HCT116 (cell line): Measurements from ENCODE around the gene SYT7. TPM values are rescaled to one million over a fixed set of nuclear protein-coding genes. Genes with fewer than 3 reads are reported as not detected.
A peak's percentile ranks its signal among the peaks of the same experiment; 100 is the strongest.

Source experiments
- ATAC-seq: fragments of 200-7000 bp; cut with Tn5 transposase; 2 replicates; pipeline ENCODE4 v1.9.1; 2020; ENCODE audit warnings: mild to moderate bottlenecking, moderate library complexity
- BruUV-seq: library from RNA; stranded (reverse); fragments of 400-500 nt; replicated peaks from 2 replicates; lab custom pipeline; 2021; lab: Mats Ljungman, UMichigan
- CTCF ChIA-PET: fragments of 300-600 bp; sonication (Branson Sonifier 250); formaldehyde crosslinking; loops from one replicate; lab custom pipeline; 2021; ENCODE audit warnings: antibody characterized with exemption; lab: Charles Lee
- POLR2A ChIA-PET: fragments of 300-600, 350-600 bp; sonication (Branson Sonifier 250); formaldehyde crosslinking; loops from one replicate; lab custom pipeline; 2021; ENCODE audit warnings: antibody characterized with exemption; lab: Charles Lee
- RAD21 ChIA-PET, 2 experiments: fragments of 300-600 bp; sonication (Branson Sonifier 250); formaldehyde crosslinking; loops; one replicate each; lab custom pipeline; 2023; ENCODE audit warnings: low total read pairs in 2 of 2; ENCODE audit not compliant: uncharacterized antibody in 2 of 2, unreplicated experiment in 2 of 2, low non-redundant PET in 1 of 2; lab: Charles Lee
- DNase-seq: peaks from one replicate; pipeline ENCODE4 v3.0.0-alpha.2; 2010; ENCODE audit warnings: low read depth, low spot score
- H2AFZ ChIP-seq: fragments of 200-600 bp; shearing (Covaris generic), sonication (generic); 2 replicates; pipeline ENCODE4 v1.6.1; 2017; ENCODE audit warnings: low read depth, mixed run types, mixed read lengths, antibody characterized with exemption, low read length; ENCODE audit not compliant: poor library complexity, severe bottlenecking
- H3K27ac ChIP-seq: 2 replicates; pipeline ENCODE4 v1.5.1; 2012; ENCODE audit warnings: low read depth, low read length
- H3K27me3 ChIP-seq: fragments of 200-600 bp; sonication (generic); 2 replicates; pipeline ENCODE4 v1.6.1; 2016; ENCODE audit warnings: mixed run types, low read length, mixed read lengths; ENCODE audit not compliant: insufficient read depth
- H3K36me3 ChIP-seq, 2 experiments: fragments of 200-500 bp in 1 of 2; fragments of 200-600 bp in 1 of 2; sonication (Bioruptor generic) in 1 of 2; sonication (generic) in 1 of 2; 2 replicates each; pipeline versions ENCODE4 v1.5.1 to v1.6.1; 2014 to 2016; ENCODE audit warnings: low read length in 2 of 2, inconsistent platforms in 1 of 2, mixed read lengths in 1 of 2, mixed run types in 1 of 2; ENCODE audit not compliant: insufficient read depth in 2 of 2, control insufficient read depth in 1 of 2
- H3K4me1 ChIP-seq, 2 experiments: fragments of 200-600 bp in 1 of 2; sonication (generic) in 1 of 2; 2 replicates each; pipeline versions ENCODE4 v1.5.1 to v1.6.1; 2012 to 2017; ENCODE audit warnings: low read length in 2 of 2, inconsistent platforms in 1 of 2, mild to moderate bottlenecking in 1 of 2, mixed read lengths in 1 of 2, mixed run types in 1 of 2, moderate library complexity in 1 of 2; ENCODE audit not compliant: insufficient read depth in 2 of 2, control insufficient read depth in 1 of 2
- H3K4me2 ChIP-seq: fragments of 200-600 bp; sonication (generic); 2 replicates; pipeline ENCODE4 v1.6.1; 2017; ENCODE audit warnings: mixed run types, low read length, mixed read lengths
- H3K4me3 ChIP-seq, 2 experiments: fragments of 200-600 bp in 1 of 2; sonication (generic) in 1 of 2; replicated peaks in 1 of 2; 2 replicates each; pipeline ENCODE4 v1.5.1; 2011 to 2016; ENCODE audit warnings: low read length in 2 of 2, control low read depth in 1 of 2, low read depth in 1 of 2, mild to moderate bottlenecking in 1 of 2, mixed read lengths in 1 of 2, mixed run types in 1 of 2
- H3K79me2 ChIP-seq: fragments of 200-600 bp; sonication (generic); 2 replicates; pipeline ENCODE4 v1.6.1; 2017; ENCODE audit warnings: mild to moderate bottlenecking, mixed run types, low read length, moderate library complexity, mixed read lengths; ENCODE audit not compliant: insufficient read depth
- H3K9ac ChIP-seq: fragments of 200-600 bp; sonication (generic); 2 replicates; pipeline ENCODE4 v1.6.1; 2016; ENCODE audit warnings: low read length, mixed read lengths
- H3K9me2 ChIP-seq: fragments of 200-600 bp; sonication (generic), shearing (Covaris generic); 2 replicates; pipeline ENCODE4 v1.6.1; 2017; ENCODE audit warnings: mixed run types, mild to moderate bottlenecking, moderate library complexity; ENCODE audit not compliant: insufficient read depth
- H3K9me3 ChIP-seq, 2 experiments: fragments of 200-500 bp in 1 of 2; fragments of 200-600 bp in 1 of 2; sonication (Bioruptor generic) in 1 of 2; sonication (generic) in 1 of 2; 2 replicates each; pipeline ENCODE4 v1.6.1; 2014 to 2017; ENCODE audit warnings: low read length in 2 of 2, mixed read lengths in 2 of 2, inconsistent platforms in 1 of 2, low read depth in 1 of 2, mild to moderate bottlenecking in 1 of 2, mixed run types in 1 of 2, moderate library complexity in 1 of 2; ENCODE audit not compliant: control insufficient read depth in 1 of 2, insufficient read depth in 1 of 2
- H4K20me1 ChIP-seq: fragments of 200-600 bp; sonication (generic), shearing (Covaris generic); 2 replicates; pipeline ENCODE4 v1.6.1; 2017; ENCODE audit warnings: mixed run types, mild to moderate bottlenecking, moderate library complexity; ENCODE audit not compliant: insufficient read depth
- ELF1 ChIP-seq: IDR thresholded peaks from 2 replicates; pipeline ENCODE4 v1.6.1; 2012; ENCODE audit warnings: low read depth, borderline replicate concordance
- EZH2phosphoT487 ChIP-seq: fragments of 200-600 bp; IDR thresholded peaks from 2 replicates; pipeline ENCODE4 v1.6.1; 2018; ENCODE audit warnings: antibody characterized with exemption, borderline replicate concordance
- FOSL1 ChIP-seq: IDR thresholded peaks from 2 replicates; pipeline ENCODE4 v1.6.1; 2012; ENCODE audit warnings: low read depth
- JUND ChIP-seq: IDR thresholded peaks from 2 replicates; pipeline ENCODE4 v1.6.1; 2012
- POLR2A ChIP-seq: IDR thresholded peaks from 2 replicates; pipeline ENCODE4 v1.7.0; 2011; ENCODE audit warnings: borderline replicate concordance; ENCODE audit not compliant: insufficient read depth, insufficient read length; ENCODE audit errors: extremely low read depth
- POLR2AphosphoS5 ChIP-seq: IDR thresholded peaks from 2 replicates; pipeline ENCODE4 v1.6.1; 2011; ENCODE audit warnings: mild to moderate bottlenecking, low read depth, low read length, moderate library complexity
- RAD21 ChIP-seq: IDR thresholded peaks from 2 replicates; pipeline ENCODE4 v1.6.1; 2012; ENCODE audit warnings: low read depth, mild to moderate bottlenecking
- SIN3A ChIP-seq: IDR thresholded peaks from 2 replicates; pipeline ENCODE4 v1.6.1; 2012; ENCODE audit warnings: low read depth
- SP1 ChIP-seq: IDR thresholded peaks from 2 replicates; pipeline ENCODE4 v1.6.1; 2012; ENCODE audit warnings: low read depth
- ZFX ChIP-seq: fragments of 450-650 bp; IDR thresholded peaks from 2 replicates; pipeline ENCODE4 v1.6.1; 2017
- intact Hi-C: fragments of 100-400 bp; cut with micrococcal nuclease; formaldehyde crosslinking; loops from 2 replicates; pipeline ENCODE4 v1.10.0; 2022
- total RNA-seq: library from RNA; stranded (reverse); gene quantifications from one replicate; pipeline ENCODE4 v1.2.1, GENCODE V29; 2021; ENCODE audit not compliant: unreplicated experiment
- TF ChIP-seq, protein P1 (sequence below): IDR thresholded peaks from 2 replicates; pipeline ENCODE4 v1.6.1; 2012; ENCODE audit warnings: low read depth
- TF ChIP-seq, protein P2 (sequence below), 3 experiments: fragments of 200-600 bp in 1 of 3; sonication (generic) in 1 of 3; IDR thresholded peaks in 2 of 3; conservative IDR thresholded peaks in 1 of 3; 2 replicates each; pipeline ENCODE4 v1.5.1; 2012 to 2017; ENCODE audit warnings: low read depth in 2 of 3, low read length in 2 of 3, antibody characterized with exemption in 1 of 3, borderline replicate concordance in 1 of 3, control low read depth in 1 of 3, mild to moderate bottlenecking in 1 of 3, mixed read lengths in 1 of 3, mixed run types in 1 of 3, moderate library complexity in 1 of 3; ENCODE audit not compliant: insufficient read depth in 1 of 3

Gene SYT7
- total RNA-seq, 1 experiment from 2014 or later = 27.4 TPM

DNA sequence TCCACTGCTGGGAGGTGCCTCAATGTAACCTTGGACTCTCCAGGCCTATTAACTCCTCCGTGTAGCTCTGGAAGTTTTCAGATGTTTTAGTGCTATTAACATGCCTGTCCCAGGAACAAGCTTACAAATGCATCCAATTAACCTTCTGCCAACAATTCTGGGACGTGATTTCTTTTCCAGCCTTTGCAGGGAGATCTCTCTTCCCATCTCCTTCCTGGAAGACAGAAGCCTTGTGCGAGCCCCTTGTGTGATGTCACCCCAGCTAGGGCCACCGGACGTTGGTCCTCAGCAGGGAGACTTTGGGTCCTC, 47.7 kb upstream of the SYT7 start:
- BruUV-seq = no TSS peak
- intact Hi-C loops = loop anchor here (1.0 to 5.0 kb wide), 4 partner anchors 48 to 291 kb away; partner anchors contain the start of gene SYT7
- Histone ChIP-seq H3K9me3 (no peaks in the 10 kb centered on the region), H3K36me3 (no peaks in the 10 kb centered on the region), H3K9me2 (no peaks in the 10 kb centered on the region), H3K4me2 (no peak overlapping the region), H3K79me2 (no peaks in the 10 kb centered on the region), H2AFZ (no peak overlapping the region), H3K27ac (no peak overlapping the region), H3K27me3 (no peaks in the 10 kb centered on the region), H3K9ac (no peak overlapping the region), H3K4me3 (no peak overlapping the region), H3K4me1 (peaks cover 33 to 53% of the 10 kb centered on the region in 2 experiments), H4K20me1 (no peaks in the 10 kb centered on the region)
- RAD21 ChIA-PET = interaction anchor here (0.6 to 1.4 kb wide), 4 partner anchors 41 to 61 kb away, joined by 3 to 6 read pairs (median 4); no protein-coding TSS in a partner anchor
- no peak for TF ChIP-seq POLR2AphosphoS5
- no peak for TF ChIP-seq ELF1
- TF ChIP-seq SP1 = no peak
- TF ChIP-seq SIN3A = no peak
- no peak for TF ChIP-seq FOSL1
- ATAC-seq = no peak
- POLR2A ChIA-PET = no interaction called here
- DNase-seq = no peak
- CTCF ChIA-PET = interaction anchor here (0.6 to 2.9 kb wide), 8 partner anchors 10 to 182 kb away, joined by 3 to 15 read pairs (median 6); no protein-coding TSS in a partner anchor

DNA sequence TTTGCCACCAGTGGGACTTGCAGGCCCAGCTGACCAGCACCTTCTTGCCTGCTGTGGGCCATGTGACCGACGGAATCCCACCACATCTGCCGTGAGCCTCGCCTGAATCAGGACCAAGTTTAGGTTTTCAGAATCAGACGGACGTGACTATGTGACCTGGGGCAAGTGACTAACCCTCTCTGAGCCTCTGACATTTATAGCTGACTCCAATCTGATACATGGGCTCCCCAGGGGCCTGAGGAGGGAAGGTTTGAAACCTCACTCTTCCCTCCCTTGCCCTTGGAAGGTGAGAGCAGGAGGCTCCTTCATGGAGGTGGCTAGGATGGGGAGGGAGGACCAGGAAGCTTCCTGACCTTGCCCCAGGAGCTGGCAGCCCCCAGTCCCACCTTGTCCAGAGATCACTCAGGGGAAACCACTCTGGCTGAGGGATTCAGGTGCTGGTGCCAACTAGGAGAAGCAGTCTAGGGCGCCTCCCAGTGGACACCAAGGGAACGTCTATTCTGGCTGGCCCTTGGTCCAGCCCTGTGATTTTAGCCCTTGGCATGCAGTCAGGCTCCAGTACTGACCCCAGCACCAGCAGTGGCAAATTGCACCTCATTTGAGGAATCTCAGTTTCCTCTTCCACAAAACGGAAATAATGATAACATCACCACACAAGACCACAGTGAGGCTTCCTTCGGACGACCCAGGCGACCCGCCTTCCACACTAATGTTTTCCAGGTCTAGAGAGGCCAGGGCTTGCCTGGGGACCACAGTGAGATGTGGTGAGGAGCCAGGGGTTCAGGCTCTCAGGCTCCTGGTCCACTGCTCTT, 47.2 kb upstream of the SYT7 start:
- Histone ChIP-seq H3K4me1 (peaks cover 33 to 53% of the 10 kb centered on the region in 2 experiments), H3K36me3 (no peaks in the 10 kb centered on the region), H3K79me2 (no peaks in the 10 kb centered on the region), H3K4me2 (peak overlapping the region; percentile 77), H3K9ac (no peak overlapping the region), H2AFZ (no peak overlapping the region), H3K4me3 (no peak overlapping the region), H3K9me3 (no peaks in the 10 kb centered on the region), H3K27ac (peak overlapping the region; percentile 68; the same call in 1 of the 2 replicates), H4K20me1 (no peaks in the 10 kb centered on the region), H3K9me2 (no peaks in the 10 kb centered on the region), H3K27me3 (no peaks in the 10 kb centered on the region)
- RAD21 ChIA-PET = interaction anchor here (0.6 to 1.4 kb wide), 4 partner anchors 40 to 61 kb away, joined by 3 to 6 read pairs (median 4); no protein-coding TSS in a partner anchor
- intact Hi-C loops = loop anchor here (1.0 to 5.0 kb wide), 5 partner anchors 47 to 291 kb away; partner anchors contain the start of gene SYT7
- no peak for TF ChIP-seq ZFX
- TF ChIP-seq, protein P1, sequence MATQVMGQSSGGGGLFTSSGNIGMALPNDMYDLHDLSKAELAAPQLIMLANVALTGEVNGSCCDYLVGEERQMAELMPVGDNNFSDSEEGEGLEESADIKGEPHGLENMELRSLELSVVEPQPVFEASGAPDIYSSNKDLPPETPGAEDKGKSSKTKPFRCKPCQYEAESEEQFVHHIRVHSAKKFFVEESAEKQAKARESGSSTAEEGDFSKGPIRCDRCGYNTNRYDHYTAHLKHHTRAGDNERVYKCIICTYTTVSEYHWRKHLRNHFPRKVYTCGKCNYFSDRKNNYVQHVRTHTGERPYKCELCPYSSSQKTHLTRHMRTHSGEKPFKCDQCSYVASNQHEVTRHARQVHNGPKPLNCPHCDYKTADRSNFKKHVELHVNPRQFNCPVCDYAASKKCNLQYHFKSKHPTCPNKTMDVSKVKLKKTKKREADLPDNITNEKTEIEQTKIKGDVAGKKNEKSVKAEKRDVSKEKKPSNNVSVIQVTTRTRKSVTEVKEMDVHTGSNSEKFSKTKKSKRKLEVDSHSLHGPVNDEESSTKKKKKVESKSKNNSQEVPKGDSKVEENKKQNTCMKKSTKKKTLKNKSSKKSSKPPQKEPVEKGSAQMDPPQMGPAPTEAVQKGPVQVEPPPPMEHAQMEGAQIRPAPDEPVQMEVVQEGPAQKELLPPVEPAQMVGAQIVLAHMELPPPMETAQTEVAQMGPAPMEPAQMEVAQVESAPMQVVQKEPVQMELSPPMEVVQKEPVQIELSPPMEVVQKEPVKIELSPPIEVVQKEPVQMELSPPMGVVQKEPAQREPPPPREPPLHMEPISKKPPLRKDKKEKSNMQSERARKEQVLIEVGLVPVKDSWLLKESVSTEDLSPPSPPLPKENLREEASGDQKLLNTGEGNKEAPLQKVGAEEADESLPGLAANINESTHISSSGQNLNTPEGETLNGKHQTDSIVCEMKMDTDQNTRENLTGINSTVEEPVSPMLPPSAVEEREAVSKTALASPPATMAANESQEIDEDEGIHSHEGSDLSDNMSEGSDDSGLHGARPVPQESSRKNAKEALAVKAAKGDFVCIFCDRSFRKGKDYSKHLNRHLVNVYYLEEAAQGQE = no peak
- no peak for TF ChIP-seq EZH2phosphoT487
- no peak for TF ChIP-seq SIN3A
- TF ChIP-seq JUND = no peak
- TF ChIP-seq POLR2A = no peak
- TF ChIP-seq FOSL1 = no peak
- TF ChIP-seq, protein P2, sequence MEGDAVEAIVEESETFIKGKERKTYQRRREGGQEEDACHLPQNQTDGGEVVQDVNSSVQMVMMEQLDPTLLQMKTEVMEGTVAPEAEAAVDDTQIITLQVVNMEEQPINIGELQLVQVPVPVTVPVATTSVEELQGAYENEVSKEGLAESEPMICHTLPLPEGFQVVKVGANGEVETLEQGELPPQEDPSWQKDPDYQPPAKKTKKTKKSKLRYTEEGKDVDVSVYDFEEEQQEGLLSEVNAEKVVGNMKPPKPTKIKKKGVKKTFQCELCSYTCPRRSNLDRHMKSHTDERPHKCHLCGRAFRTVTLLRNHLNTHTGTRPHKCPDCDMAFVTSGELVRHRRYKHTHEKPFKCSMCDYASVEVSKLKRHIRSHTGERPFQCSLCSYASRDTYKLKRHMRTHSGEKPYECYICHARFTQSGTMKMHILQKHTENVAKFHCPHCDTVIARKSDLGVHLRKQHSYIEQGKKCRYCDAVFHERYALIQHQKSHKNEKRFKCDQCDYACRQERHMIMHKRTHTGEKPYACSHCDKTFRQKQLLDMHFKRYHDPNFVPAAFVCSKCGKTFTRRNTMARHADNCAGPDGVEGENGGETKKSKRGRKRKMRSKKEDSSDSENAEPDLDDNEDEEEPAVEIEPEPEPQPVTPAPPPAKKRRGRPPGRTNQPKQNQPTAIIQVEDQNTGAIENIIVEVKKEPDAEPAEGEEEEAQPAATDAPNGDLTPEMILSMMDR (IDR thresholded peaks at IDR 0.05 in 2 of 3, conservative IDR thresholded peaks at IDR 0.05 in 1 of 3; ENCODE audit: borderline replicate concordance in 1 of 3, insufficient read depth in 1 of 3, low read depth in 2 of 3, low read length in 2 of 3) = peak; percentile 92 to 96 (median 95)
- peak; percentile 99 for TF ChIP-seq RAD21
- peak; percentile 88 for ATAC-seq
- CTCF ChIA-PET = interaction anchor here (0.6 to 2.9 kb wide), 11 partner anchors 11 to 292 kb away, joined by 3 to 15 read pairs (median 3); partner anchors contain the start of gene CPSF7
- POLR2A ChIA-PET = no interaction called here
- DNase-seq = peak; percentile 45
- no TSS peak for BruUV-seq
